KMS-11 (cell line): ENCODE measurements around the gene CDCA7L.
"Not testable (repeated sequence)": the region's sequence is repeated elsewhere in the genome, so short reads cannot be mapped to it uniquely, and the experiment has no call there.

ENCODE experiments used
- H2AFZ ChIP-seq: fragments of 200-600 bp; sonication (generic); 2 replicates; pipeline ENCODE4 v1.6.1; 2016; ENCODE audit warnings: antibody characterized with exemption, mixed run types, low read depth
- H3K27ac ChIP-seq: fragments of 200-600 bp; sonication (generic); 2 replicates; pipeline ENCODE4 v1.6.1; 2016; ENCODE audit warnings: mild to moderate bottlenecking, mixed run types
- H3K27me3 ChIP-seq: fragments of 200-600 bp; sonication (generic); 2 replicates; pipeline ENCODE4 v1.6.1; 2017; ENCODE audit warnings: mild to moderate bottlenecking, low read depth, mixed run types, moderate library complexity; ENCODE audit not compliant: insufficient read depth
- H3K36me3 ChIP-seq: fragments of 200-600 bp; sonication (generic); 2 replicates; pipeline ENCODE4 v1.6.1; 2017; ENCODE audit warnings: mild to moderate bottlenecking, mixed run types; ENCODE audit not compliant: insufficient read depth
- H3K4me1 ChIP-seq: fragments of 200-600 bp; sonication (generic); 2 replicates; pipeline ENCODE4 v1.6.1; 2016; ENCODE audit warnings: mild to moderate bottlenecking, low read depth, mixed run types; ENCODE audit not compliant: poor library complexity, severe bottlenecking
- H3K4me2 ChIP-seq: fragments of 200-600 bp; sonication (generic); 2 replicates; pipeline ENCODE4 v1.7.0; 2016; ENCODE audit warnings: mild to moderate bottlenecking, mixed run types
- H3K4me3 ChIP-seq: fragments of 200-600 bp; sonication (generic); IDR thresholded peaks from 2 replicates; pipeline ENCODE4 v1.6.1; 2017; ENCODE audit warnings: low read depth, low read length, mixed read lengths; ENCODE audit not compliant: insufficient read depth
- H3K79me2 ChIP-seq: fragments of 200-600 bp; sonication (generic); 2 replicates; pipeline ENCODE4 v1.6.1; 2016; ENCODE audit warnings: low read depth, mixed run types; ENCODE audit not compliant: insufficient read depth
- H3K9ac ChIP-seq: fragments of 200-600 bp; sonication (generic); 2 replicates; pipeline ENCODE4 v1.6.1; 2016; ENCODE audit warnings: mild to moderate bottlenecking, mixed run types
- H4K20me1 ChIP-seq: fragments of 200-600 bp; sonication (generic); 2 replicates; pipeline ENCODE4 v1.6.1; 2016; ENCODE audit warnings: mild to moderate bottlenecking, mixed run types; ENCODE audit not compliant: insufficient read depth
- CTCF ChIP-seq: fragments of 200-600 bp; sonication (generic); conservative IDR thresholded peaks from 2 replicates; pipeline ENCODE4 v1.6.1; 2017; ENCODE audit warnings: low read depth, mild to moderate bottlenecking, antibody characterized with exemption, low read length, moderate library complexity, mixed read lengths

The CDCA7L gene

GRCh38 chr7:21939858-21940372, 5.8 kb downstream of the CDCA7L start:
- no peak overlapping the region for H3K9ac ChIP-seq
- H3K79me2 ChIP-seq: peaks cover 74% of the 10 kb centered on the region; the same call in 1 of the 2 replicates

GRCh38 chr7:21939136-21939857, 6.4 kb downstream of the CDCA7L start:
- 0 out of 2 replicates have a peak, but pooled peaks cover 2% of the 10 kb centered on the region for H4K20me1 ChIP-seq
- H3K36me3 ChIP-seq: peaks cover 4% of the 10 kb centered on the region; the same call in 1 of the 2 replicates
- H3K27ac ChIP-seq: peak overlapping the region; percentile 4; the same call in 1 of the 2 replicates
- no peak overlapping the region for H3K9ac ChIP-seq
- no peak overlapping the region for H2AFZ ChIP-seq
- TF ChIP-seq CTCF: no peak
- H3K79me2 ChIP-seq: peaks cover 76% of the 10 kb centered on the region; the same call in 1 of the 2 replicates
- H3K4me1 ChIP-seq: peaks cover 36% of the 10 kb centered on the region
- no peaks in the 10 kb centered on the region for H3K27me3 ChIP-seq
- H3K4me3 ChIP-seq: no peak overlapping the region
- H3K4me2 ChIP-seq: peak overlapping the region; percentile 33

More at GRCh38 chr7:21939858-21940372, 5.8 kb downstream of the CDCA7L start:
- Histone ChIP-seq H3K4me3 (no peak overlapping the region), H3K27me3 (no peaks in the 10 kb centered on the region), H2AFZ (no peak overlapping the region), H3K36me3 (peaks cover 4% of the 10 kb centered on the region; the same call in 1 of the 2 replicates), H3K27ac (peak overlapping the region; percentile 4; the same call in 1 of the 2 replicates), H3K4me1 (peaks cover 37% of the 10 kb centered on the region), H3K4me2 (peak overlapping the region; percentile 33; the same call in 1 of the 2 replicates), H4K20me1 (0 out of 2 replicates have a peak, but pooled peaks cover 2% of the 10 kb centered on the region)
- no peak for TF ChIP-seq CTCF

- peak overlapping the region; percentile 33 for H3K4me2 ChIP-seq
- peaks cover 76% of the 10 kb centered on the region; the same call in 1 of the 2 replicates for H3K79me2 ChIP-seq
- H4K20me1 ChIP-seq: 0 out of 2 replicates have a peak, but pooled peaks cover 2% of the 10 kb centered on the region
- H3K27me3 ChIP-seq: no peaks in the 10 kb centered on the region
- no peak overlapping the region for H3K9ac ChIP-seq
- no peak overlapping the region; the same call in 1 of the 2 replicates for H3K27ac ChIP-seq
- H3K36me3 ChIP-seq: peaks cover 4% of the 10 kb centered on the region; the same call in 1 of the 2 replicates
- TF ChIP-seq CTCF: no peak
- H3K4me1 ChIP-seq: peaks cover 28% of the 10 kb centered on the region
- no peak overlapping the region for H2AFZ ChIP-seq
- no peak overlapping the region for H3K4me3 ChIP-seq
Observed at GRCh38 chr7:21938463-21938862, 7.2 kb downstream of the CDCA7L start.

GRCh38 chr7:21934808-21935207, 10.9 kb downstream of the CDCA7L start:
- Histone ChIP-seq H4K20me1 (no peaks in the 10 kb centered on the region), H3K27me3 (no peaks in the 10 kb centered on the region), H3K4me3 (no peak overlapping the region), H3K4me2 (no peak overlapping the region), H3K27ac (no peak overlapping the region), H3K4me1 (peaks cover 20% of the 10 kb centered on the region), H3K9ac (no peak overlapping the region), H3K79me2 (peaks cover 83% of the 10 kb centered on the region; the same call in 1 of the 2 replicates), H3K36me3 (peaks cover 4% of the 10 kb centered on the region; the same call in 1 of the 2 replicates), H2AFZ (no peak overlapping the region)
- no peak for TF ChIP-seq CTCF

- not testable (repeated sequence) for H3K36me3 ChIP-seq, H3K4me3 ChIP-seq, H4K20me1 ChIP-seq, H3K9ac ChIP-seq, H3K27me3 ChIP-seq, H3K4me1 ChIP-seq, H2AFZ ChIP-seq, H3K4me2 ChIP-seq, H3K27ac ChIP-seq
- peaks cover 76% of the 10 kb centered on the region; the same call in 1 of the 2 replicates for H3K79me2 ChIP-seq
Observed at GRCh38 chr7:21933293-21933692, 12.4 kb downstream of the CDCA7L start.
